NCI-H510A (cell line): ENCODE measurements around the gene PLVAP.

Source experiments
- DNase-seq: peaks from one replicate; lab custom pipeline; 2025; lab: John Stamatoyannopoulos, UW

Gene PLVAP, protein sequence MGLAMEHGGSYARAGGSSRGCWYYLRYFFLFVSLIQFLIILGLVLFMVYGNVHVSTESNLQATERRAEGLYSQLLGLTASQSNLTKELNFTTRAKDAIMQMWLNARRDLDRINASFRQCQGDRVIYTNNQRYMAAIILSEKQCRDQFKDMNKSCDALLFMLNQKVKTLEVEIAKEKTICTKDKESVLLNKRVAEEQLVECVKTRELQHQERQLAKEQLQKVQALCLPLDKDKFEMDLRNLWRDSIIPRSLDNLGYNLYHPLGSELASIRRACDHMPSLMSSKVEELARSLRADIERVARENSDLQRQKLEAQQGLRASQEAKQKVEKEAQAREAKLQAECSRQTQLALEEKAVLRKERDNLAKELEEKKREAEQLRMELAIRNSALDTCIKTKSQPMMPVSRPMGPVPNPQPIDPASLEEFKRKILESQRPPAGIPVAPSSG

DNA sequence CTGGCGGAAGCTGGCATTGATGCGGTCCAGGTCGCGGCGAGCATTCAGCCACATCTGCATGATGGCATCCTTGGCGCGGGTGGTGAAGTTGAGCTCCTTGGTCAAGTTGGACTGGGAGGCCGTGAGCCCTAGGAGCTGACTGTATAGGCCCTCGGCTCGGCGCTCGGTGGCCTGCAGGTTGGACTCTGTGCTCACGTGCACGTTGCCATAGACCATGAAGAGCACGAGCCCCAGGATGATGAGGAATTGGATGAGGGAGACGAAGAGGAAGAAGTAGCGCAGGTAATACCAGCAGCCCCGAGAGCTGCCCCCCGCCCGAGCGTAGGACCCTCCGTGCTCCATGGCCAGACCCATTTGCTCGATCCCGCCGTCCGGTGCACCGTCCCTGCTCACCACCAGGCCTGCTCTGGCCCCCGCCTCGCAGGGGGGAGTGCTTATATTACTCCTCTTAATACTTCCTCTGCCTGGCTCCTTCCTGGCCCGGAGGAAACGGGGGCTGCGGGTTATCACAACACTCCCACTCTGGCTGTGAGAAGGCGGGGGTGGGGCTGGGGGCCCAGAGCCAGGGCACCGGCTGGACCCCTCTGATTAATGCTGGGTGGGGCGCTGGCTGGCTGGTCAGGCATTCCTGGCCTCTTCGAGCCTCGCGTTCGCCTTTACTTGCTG lies at the start of gene PLVAP:
PLVAP (minus strand) TSS at position 408 of the 666 bp plus-strand sequence; CDS start at position 354, 54 bp downstream.
- DNase-seq, result no peak

DNA sequence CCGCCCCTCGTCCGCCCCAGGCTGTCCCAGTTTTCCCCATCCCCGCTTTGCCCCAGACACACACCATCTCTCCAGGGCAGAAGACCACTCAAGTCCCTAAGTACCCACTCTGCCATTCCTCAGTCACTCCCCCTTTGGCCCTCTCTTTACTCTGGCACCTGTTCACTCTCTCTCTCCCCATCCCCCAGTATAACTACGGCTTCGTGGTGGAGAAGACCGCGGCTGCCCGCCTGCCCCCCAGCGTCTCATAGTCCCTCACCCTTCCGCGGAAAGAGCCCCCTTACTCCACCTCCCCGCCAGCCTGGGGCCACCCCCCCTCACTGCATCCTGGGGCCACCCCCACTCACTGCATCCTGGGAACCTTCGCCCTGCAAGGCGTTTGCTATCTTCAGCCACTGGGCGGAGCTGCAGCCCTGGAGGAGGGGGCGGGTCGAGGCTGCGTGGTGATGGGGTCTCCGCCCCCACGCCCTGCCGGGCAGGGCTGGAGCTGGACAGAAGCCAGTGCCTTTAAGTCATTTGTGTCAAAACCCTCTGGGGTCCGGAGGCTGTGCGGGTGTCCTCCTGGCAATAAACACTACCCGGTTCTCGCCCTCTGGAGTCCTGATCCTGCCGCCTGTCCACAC lies 47.7 kb upstream of the PLVAP start:
- DNase-seq, result peak; percentile 29

DNA sequence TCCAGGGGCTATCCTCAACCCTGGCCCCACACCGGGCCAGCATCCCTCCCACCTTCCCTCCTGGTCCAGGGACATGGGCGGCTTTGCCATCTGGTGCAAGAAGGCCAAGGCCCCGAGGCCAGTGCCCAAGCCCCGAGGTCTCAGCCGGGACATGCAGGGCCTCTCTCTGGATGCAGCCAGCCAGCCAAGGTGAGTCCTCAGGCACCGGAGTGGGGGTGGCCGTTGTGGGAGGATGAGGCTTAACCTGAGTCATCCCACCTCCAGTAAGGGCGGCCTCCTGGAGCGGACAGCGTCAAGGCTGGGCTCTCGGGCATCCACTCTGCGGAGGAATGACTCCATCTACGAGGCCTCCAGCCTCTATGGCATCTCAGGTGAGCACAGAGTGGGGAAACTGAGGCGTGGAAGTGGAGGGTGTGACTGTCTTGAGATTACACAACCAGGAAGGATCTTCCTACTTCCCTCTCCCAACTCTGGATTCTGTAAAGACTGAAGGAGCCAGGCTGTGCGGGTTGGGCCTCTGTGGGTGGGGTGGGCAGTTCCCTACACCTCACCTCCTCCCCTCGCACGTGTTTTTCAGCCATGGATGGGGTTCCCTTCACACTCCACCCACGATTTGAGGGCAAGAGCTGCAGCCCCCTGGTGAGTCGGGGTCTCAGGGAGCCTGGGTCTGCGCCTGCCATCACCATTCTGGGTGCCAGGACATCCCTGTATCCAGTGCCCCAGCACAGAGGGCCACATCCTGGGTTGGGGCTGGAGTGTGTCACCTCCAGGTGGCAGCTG lies 46.5 kb upstream of the PLVAP start:
- DNase-seq, result no peak

DNA sequence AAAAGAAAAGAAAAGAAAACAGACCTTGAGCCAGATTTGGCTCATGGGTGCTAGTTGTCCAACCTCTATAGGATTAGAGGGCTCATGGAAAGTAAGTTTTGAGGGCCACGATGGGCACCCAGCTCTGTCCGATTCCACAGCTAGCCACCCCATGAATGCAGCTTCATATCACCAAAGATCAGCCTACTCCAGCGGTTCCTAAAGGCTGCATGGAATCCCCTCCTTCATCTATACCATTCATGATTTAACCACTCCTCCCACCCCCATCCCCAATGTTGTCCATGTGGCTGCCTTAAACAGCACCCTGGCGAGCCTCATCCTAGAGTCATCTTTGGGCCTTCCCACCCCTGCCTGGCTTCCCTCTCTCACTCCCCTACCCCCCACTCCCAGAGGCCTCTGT lies 44.8 kb upstream of the PLVAP start:
- no peak for DNase-seq

DNA sequence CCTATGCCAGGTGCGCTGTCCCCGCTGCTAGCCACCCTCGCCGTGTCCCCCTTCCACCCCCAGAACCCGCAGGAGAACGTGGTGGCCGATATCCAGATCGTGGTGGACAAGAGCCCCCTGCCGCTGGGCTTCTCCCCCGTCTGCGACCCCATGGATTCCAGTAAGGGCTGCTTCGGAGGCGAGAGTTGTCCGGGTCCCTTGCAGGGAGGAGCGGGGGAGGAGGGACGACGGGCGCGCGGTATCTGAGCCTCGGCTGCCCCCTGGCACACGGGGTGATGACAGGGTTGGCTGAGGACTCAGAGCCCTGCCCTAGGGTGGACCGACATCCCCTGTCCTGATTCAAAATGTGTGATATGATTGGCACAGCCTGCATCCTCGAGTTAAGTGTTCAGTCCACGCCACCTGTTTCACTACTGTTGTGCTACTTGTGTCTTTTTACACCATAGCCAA lies 43.4 kb upstream of the PLVAP start:
- no peak for DNase-seq

DNA sequence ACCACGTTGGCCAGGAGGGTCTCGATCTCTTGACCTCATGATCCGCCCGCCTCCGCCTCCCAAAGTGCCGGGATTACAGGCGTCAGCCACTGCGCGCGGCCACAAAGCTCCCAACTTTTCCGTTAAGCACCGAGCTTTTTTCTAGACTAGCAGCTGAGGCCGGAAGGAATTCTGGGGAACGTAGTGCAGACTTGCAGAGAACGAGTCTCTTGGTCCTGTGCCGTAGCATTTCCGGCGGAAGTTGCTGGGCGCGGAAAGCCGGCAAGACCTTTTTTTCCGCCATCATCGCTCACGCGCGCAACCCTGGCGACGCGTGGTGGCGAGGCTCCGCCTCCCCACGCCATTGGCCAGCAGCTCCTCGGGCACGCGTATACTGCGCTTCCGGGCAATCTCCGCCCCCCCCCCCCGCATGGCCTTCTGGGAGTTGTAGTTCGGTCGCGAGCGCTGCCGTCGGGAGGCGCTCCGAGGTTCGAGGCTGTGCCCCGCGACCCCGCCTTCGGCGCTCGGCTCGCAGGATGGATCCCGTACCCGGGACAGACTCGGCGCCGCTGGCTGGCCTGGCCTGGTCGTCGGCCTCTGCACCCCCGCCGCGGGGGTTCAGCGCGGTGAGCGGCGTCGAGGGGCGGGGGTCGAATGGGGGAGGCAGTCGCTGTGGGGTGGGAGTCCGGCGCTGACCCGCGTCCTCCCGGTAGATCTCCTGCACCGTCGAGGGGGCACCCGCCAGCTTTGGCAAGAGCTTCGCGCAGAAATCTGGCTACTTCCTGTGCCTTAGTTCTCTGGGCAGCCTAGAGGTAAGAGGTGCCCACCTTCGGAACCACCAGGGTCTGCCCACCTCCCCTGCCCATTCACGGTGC lies 42.7 kb upstream of the PLVAP start, which contains the start of gene MVB12A:
MVB12A (plus strand) TSS at position 427 of the 854 bp plus-strand sequence; CDS start at position 516, 89 bp downstream.
- peak; percentile 96 for DNase-seq

DNA sequence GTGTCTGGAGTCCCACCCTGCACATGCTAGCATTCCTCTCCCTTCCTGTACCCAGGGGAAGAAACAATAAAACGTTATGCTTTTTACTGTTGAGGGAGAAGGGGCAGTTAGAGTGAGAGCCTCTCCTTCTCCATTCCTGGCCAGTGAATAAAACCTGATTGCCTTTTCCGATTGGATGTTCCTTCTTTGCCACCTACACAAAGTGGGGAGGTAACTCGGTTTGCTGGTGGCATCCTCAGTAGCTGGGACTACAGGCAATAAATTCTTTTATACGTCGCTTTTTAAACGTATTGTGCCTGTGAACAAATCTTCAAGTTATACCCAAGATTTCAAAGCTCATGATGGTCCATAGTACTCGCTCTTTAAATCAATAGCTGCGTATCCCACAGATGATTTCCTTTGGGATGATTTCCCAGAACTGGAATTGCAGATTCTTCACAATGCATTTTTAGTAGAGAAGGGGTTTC lies 42.0 kb upstream of the PLVAP start:
- DNase-seq, result no peak

DNA sequence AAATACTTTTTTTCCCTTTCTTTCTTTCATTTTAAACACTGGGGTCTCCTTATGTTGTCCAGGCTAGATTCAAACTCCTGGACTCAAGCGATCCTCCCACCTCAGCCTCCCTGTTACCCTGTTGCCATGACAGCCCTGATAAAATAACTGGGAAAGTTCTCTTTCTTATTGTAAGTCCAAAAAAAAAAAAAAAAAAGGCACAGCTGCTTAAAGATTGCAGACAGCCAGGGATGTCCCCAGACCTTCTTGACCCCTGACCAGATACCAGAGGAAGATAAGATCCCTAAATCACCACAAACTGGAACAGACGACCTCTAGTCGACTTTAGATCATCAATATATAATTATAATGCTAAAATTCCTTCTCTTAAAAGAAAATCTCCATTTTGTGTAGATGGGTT lies 41.6 kb upstream of the PLVAP start:
- no peak for DNase-seq

DNA sequence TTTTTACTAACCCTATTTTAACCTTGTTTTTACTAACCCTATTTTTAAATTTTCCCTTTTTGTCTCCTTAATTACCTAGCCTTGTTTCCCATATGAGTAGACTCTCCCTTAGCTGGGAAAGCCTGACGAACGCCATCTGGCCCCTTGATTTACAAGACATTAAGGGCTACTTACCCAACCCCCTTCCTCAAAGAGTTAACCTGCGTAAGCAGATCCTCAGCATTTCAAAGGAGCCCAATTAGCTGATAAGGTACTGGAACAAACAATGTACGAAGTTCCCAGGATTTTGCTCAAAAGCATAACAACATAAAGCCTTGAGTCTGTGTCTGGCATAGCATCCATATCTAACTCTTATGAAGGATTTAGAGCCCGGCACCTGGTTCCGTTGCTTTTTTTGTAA lies 38.0 kb upstream of the PLVAP start:
- DNase-seq, result no peak

DNA sequence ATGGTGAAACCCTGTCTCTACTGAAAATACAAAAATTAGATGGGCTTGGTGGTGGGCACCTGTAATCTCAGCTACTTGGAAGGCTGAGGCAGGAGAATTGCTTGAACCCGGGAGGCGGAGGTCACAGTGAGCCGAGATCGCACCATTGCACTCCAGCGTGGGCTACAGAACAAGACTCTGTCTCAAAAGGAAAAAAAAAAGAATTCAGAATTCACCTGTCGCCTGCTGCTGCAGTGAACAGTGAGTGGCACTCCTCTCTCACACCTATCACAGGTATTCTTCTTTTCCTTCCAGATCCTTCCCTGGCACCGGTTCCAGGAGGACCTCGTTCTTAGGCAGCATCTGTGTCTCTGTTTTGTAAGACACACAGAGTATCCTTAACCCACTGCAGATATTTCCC lies 37.0 kb upstream of the PLVAP start:
- no peak for DNase-seq

DNA sequence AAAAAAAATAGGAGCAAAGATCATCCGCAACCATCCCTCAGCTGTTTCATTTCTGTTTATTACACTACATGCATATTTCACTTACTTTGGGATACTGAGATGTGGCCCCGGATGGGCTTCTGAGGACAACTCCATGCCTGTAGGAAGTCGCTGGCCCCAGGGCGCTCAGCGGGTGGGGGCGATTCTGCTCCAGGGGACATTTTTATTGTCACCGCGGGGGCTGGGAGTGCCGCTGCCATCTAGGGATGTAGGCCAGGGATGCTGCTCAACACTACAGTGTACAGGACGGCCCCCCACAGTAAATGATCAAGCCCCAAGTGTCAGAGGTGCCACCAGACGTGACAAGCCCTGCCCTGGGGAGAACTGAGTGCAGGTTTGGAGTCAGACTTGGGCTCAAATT lies 34.7 kb upstream of the PLVAP start:
- DNase-seq, result no peak

DNA sequence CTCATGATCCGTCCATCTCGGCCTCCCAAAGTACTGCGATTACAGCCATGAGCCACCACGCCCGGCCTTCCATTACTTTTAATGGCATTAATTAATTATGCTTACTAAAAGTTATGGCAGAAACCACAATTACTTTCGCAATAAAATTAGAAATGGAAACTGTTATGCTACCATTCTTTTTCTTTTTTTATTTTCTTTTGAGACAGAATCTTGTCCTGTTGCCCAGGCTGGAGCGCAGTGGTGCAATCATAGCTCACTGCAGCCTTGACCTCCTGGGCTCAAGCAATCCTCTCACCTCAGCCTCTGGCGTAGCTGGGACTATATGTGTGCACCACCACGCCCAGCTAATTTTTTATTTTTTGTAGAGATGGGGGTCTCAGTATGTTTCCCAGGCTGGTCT lies 32.8 kb upstream of the PLVAP start:
- no peak for DNase-seq

DNA sequence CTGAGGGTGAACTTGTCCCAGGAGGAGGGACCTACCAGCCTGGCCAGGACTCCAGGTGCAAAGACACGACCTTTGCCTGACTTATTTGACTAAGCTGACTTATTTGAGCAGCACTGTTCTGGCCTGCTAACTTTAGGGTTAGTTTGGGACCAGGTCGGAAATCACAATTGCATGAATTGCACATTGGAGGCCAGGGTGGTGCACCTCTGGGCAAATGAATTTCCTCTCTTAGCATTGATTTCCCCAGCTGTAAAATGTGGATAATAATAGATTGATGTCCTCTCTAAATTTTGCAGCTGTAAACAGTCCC lies 29.7 kb upstream of the PLVAP start:
- DNase-seq, result no peak

DNA sequence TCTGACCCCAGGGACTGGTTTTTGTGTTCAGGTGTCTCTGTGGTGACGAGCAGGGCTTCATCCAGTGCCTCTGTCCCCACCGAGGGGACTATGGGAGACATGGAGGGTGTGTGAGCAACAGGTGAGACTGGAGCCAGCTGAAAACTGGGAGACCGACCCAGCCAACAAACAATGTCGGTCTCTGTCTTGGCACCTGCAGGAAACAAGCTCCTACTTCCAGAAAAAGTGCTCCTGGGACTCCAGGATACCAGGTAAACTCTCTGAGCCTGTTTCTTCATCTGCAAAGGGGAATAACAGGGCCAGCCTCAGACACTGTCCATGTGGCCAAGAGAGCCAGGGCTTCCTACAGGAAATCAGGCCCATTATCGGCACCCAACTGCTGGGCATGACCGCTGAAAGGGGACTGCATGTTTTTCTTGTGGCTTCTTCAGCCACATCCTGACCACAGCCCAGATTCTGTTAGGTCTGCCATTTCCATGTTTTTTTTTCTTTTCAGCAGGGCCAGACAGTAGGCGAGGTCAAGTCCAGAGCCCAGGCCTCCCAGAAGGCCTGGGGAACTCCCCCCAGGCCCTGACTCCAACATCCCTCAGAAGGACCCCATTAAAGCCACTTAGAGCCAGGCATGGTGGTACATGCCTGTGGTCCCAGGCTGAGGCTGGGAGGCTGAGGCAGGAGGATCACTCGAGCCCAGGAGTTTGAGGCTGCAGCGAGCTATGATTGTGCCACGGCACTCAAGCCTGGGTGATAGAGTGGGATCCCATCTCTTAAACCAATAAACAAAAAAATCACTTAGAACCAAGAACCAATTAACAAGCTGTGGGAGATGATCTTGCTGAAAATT lies 29.1 kb upstream of the PLVAP start:
- DNase-seq, result no peak

DNA sequence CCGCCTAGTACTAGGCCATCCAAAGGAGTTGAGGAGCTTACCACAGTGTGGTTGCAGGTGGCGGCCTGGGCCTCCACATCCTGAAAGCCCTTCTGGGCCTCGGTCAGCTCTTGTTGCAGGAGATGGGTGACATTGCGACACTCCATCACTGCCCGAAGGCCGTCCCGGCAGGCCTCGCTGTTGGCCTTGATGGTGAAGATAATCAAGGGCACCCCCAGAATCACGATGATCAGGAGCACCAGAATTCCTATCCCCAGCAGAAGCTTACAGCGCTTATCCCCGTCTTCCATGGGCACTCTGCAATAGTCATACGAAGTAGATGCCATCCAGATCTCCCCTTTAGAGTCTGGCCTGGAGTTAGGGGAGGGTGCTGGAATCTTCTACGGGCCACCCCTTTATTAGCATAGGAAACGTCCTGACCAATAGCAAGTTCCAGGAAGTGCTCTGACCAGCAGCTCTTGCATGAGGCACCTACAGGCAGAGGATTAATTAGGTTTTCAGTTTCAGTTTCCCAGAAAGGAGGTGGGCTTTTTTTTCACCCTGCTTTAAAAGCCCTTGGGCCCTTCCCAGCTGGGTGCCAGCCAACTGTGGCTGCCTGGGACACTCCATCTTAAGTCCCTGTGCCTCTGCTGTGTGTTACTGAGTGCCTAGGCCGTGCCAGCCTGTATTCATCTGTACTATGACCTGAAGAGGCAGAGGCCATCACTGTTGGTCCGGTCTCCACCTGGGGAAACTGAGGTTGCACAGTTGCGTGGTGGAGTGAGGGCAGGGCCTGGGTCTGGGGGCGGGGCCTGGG lies 28.3 kb upstream of the PLVAP start, which contains the start of gene BST2:
BST2 (minus strand) TSS at position 381 of the 796 bp plus-strand sequence; CDS start at position 326, 55 bp downstream.
- no peak for DNase-seq

DNA sequence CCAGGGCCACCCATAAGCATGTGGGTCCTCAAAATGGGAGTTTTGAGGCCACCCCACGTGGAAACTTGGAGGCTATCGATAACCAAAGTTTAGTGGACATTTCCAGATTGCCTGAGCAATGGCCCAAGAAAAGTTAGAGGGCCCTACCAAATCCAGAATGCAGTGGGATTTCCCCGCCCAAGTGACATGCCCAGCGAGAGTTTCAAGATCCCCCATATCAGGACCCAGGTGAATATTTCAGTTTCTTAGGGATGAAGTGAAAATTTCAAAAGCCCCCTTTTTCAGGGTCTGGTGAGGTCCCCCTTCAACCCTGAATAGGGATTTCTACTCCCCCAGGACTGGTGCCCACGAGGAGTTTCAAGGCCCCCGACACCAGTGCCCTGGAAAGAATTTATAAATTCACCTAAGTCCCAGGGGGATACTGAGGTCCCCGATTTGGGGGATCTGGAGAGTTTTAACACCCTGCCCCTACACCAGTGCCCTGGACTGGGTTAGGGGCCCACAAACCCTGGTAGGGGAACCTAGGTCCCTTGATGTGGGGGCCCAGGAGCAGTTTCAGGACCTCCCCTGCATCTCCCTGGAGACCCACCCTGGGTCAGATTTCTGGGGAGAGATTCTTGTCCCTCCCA lies 27.6 kb upstream of the PLVAP start:
- no peak for DNase-seq

DNA sequence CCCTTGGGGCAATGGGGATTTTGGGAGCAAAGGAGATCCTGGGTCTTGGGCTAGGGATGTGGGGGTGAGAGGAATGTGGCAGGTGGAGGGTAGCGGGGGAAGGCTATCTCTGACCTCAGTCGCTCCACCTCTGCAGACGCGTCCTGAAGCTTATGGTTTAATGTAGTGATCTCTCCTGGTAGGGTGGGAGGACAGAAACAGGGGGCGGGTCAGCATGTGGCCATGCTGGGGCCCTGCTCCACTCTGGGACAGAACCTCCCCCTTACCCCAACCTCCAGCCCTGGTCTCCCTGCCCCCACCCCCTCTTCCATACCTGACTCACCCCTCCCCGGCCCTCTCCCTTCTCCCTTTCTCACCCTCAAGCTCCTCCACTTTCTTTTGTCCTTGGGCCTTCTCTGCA lies 26.9 kb upstream of the PLVAP start:
- DNase-seq, result no peak

DNA sequence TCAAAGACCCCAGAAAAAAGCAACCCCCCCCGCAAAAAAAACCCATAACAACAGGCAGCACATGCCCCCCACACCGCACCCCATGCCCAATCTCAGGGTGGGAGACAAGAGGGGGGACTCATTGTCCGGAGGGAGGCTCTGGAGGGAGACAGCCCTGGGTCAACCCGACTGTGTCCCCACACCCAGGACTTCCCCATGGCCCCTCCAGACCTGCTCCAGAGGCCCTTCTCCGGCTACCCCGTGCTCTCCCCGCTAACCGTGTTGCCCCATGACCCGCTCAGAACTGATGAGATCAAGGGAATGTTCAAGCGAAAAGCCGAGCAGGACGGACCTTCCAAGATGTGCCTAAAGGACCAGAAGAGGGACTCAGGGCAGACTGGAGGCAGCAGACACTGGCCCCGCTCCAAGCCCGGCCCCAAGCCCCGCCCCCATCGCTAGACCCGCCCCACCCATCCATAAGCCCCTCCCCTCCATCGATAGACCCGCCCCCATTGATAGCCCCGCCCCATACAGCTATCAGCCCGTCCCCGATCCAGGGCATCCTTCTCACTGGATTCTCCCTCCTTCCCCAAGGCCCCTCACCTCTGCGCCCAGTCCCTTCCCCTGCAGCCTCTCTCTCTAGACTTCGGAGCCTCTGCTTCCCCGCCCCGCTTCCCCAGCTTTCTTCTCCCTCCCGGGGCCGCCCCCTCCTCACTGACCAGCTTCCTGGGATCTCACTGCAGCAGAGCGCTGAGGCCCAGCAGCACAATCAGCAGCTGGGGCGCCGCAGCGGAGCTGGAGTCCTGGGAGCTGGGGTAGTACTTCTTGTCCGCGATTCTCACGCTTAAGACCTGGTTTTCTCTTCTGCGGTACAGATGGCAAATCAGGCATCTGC lies 26.1 kb upstream of the PLVAP start:
- DNase-seq, result no peak
